ENCODE results near the gene DIABLO. TPM values are rescaled to one million over a fixed set of nuclear protein-coding genes. Genes with fewer than 3 reads are reported as not detected.
"Not testable (repeated sequence)": the region's sequence is repeated elsewhere in the genome, so short reads cannot be mapped to it uniquely, and the experiment has no call there.

DIABLO gene
- total and polyA plus RNA-seq, 12 donors: 40.2 to 100 (median 51.9) TPM

DNA sequence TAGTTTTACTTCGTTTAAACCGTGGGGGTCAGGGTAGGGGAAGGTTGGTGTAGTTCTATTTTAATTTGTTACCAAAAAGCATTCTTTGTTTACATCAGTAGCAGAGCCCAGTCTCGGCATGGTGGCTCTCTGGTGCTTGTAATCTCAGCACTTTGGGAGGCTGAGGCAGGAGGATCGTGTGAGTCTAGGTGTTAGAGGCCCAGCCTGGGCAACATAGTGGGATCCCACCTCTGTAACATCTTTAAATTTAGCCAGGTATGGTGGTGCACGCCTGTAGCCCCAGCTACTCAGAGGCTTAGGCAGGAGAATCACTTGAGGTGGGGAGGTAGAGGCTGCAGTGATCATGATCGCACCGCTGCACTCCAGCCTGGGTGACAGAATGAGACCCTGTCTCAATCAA, 40.8 kb downstream of the DIABLO start:
- Histone ChIP-seq H3K4me1 (replicated peaks in 1 of 2) (no peaks in the 10 kb centered on the region), H3K27me3 (no peaks in the 10 kb centered on the region), H3K36me3 (replicated peaks in 1 of 2) (no peaks in the 10 kb centered on the region), H3K9me3 (replicated peaks in 1 of 3) (no peaks in the 10 kb centered on the region), H3K4me3 (no peak overlapping the region), H3K27ac (no peak overlapping the region)
- intact Hi-C loops (cut with DNase I): loop anchor here in 1 of 2 donors (10.0 kb wide), 1 partner anchor 130 kb away; no protein-coding TSS in a partner anchor
- no peak for DNase-seq
- TF ChIP-seq POLR2A (IDR thresholded peaks at IDR 0.05): no peak
- TF ChIP-seq, protein P1, sequence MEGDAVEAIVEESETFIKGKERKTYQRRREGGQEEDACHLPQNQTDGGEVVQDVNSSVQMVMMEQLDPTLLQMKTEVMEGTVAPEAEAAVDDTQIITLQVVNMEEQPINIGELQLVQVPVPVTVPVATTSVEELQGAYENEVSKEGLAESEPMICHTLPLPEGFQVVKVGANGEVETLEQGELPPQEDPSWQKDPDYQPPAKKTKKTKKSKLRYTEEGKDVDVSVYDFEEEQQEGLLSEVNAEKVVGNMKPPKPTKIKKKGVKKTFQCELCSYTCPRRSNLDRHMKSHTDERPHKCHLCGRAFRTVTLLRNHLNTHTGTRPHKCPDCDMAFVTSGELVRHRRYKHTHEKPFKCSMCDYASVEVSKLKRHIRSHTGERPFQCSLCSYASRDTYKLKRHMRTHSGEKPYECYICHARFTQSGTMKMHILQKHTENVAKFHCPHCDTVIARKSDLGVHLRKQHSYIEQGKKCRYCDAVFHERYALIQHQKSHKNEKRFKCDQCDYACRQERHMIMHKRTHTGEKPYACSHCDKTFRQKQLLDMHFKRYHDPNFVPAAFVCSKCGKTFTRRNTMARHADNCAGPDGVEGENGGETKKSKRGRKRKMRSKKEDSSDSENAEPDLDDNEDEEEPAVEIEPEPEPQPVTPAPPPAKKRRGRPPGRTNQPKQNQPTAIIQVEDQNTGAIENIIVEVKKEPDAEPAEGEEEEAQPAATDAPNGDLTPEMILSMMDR (IDR thresholded peaks at IDR 0.05): no peak
- 92 to 95% (median 94%) methylated on average over 5 to 7 of the region's 7 CpGs for WGBS, 4 donors

DNA sequence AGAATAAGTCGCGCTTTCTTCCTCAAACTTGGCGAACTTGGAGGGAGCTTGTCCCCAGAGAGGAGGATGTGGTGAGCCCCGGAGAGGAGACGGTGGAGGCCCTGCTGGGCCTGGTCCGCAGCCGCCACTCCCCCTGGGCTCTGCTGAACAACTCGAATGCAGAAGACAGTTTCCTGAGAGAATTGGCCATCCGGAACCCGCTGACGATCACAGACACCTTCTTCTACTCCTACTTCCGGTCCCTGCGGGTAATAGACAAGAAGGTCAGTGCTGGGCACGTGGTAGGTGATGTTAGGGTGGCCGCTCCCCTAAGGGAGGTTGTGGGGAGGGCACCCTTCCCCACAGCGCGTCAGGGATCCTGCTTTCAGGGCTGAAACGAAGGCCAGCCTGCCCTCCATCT, 41.3 kb downstream of the DIABLO start:
- H3K4me3 ChIP-seq: no peak overlapping the region
- no peak for DNase-seq
- no peak overlapping the region for H3K27ac ChIP-seq
- no peaks in the 10 kb centered on the region for H3K9me3 ChIP-seq (replicated peaks in 1 of 3)
- no peaks in the 10 kb centered on the region for H3K36me3 ChIP-seq (replicated peaks in 1 of 2)
- H3K4me1 ChIP-seq (replicated peaks in 1 of 2): no peaks in the 10 kb centered on the region
- WGBS, 4 donors: 68 to 86% (median 81%) methylated on average over 9 to 18 of the region's 18 CpGs
- intact Hi-C loops (cut with DNase I): loop anchor here in 1 of 2 donors (10.0 kb wide), 1 partner anchor 130 kb away; no protein-coding TSS in a partner anchor
- TF ChIP-seq, protein P1 (IDR thresholded peaks at IDR 0.05): no peak
- TF ChIP-seq POLR2A (IDR thresholded peaks at IDR 0.05): no peak
- no peaks in the 10 kb centered on the region for H3K27me3 ChIP-seq

DNA sequence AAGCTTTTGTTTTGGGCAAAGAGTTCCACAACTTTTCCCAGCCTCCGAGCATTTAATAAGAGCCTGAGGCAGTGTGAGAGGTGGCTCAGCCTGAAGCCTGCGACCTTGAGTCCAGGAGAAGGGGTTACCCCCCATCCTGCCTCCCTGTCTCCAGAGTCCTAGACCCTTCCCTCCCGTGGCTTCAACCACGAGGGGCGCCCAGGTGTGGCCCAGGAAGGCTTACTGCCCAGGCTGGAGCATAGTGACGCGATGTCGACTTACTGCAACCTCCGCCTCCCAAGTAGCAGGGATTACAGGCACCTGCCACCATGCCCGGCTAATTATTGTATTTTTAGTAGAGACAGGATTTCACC, 42.3 kb downstream of the DIABLO start:
- Histone ChIP-seq H3K36me3 (replicated peaks in 1 of 2) (no peaks in the 10 kb centered on the region), H3K4me3 (peak overlapping the region in 2 of 4 donors; percentile 65 to 82), H3K27ac (no peak overlapping the region), H3K9me3 (replicated peaks in 1 of 3) (no peaks in the 10 kb centered on the region), H3K4me1 (replicated peaks in 1 of 2) (no peaks in the 10 kb centered on the region), H3K27me3 (no peaks in the 10 kb centered on the region)
- no peak for DNase-seq
- no peak for TF ChIP-seq POLR2A (IDR thresholded peaks at IDR 0.05)
- TF ChIP-seq, protein P1 (IDR thresholded peaks at IDR 0.05): no peak
- WGBS, 4 donors: 71 to 97% (median 81%) methylated on average over 1 to 10 of the region's 10 CpGs
- intact Hi-C loops (cut with DNase I): loop anchor here in 1 of 2 donors (10.0 kb wide), 1 partner anchor 129 kb away; no protein-coding TSS in a partner anchor

DNA sequence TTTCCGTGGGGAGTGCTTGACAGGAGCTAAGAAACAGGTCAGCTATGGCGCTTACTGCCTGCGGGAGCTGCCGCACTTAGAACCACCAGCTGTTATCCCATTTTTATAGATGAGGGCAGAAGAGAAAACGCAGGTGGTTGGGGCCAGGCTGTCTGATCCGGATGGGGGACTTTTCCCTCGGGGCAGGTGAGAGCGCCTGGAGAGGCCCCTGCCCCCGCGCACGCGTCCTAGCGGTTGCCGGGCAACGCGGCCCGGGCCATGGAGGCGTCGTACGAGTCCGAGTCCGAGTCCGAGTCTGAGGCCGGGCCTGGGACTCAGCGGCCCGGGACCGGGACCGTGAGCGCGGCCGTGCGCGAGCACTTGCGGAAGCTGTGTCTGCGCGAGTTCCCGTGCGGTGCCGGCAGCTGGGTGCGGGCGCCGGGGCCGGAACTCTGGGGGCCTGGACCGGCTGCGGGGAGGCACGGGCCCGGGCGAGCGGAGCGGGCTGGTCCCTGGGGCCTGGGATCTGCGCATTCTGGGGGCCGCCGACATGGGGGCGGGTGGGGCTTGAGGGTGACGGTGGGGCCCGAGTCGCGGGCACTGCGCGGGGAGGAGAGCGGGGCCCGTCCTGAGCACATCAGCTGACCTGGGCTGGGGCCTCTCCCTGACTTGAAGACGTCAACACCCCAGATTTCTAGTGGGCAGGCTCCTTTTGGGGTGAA, 42.8 kb downstream of the DIABLO start, which contains the start of gene LRRC43:
LRRC43 (plus strand) TSS at position 237 of the 701 bp plus-strand sequence; CDS start at position 259, 22 bp downstream.
- Histone ChIP-seq H3K36me3 (replicated peaks in 1 of 2) (no peaks in the 10 kb centered on the region), H3K4me3 (peak within 1 kb of the TSS in 3 of 4 donors; percentile 33 to 82 (median 65)), H3K27me3 (no peaks in the 10 kb centered on the region), H3K27ac (no peak within 1 kb of the TSS), H3K9me3 (replicated peaks in 1 of 3) (no peaks in the 10 kb centered on the region), H3K4me1 (replicated peaks in 1 of 2) (no peaks in the 10 kb centered on the region)
- intact Hi-C loops (cut with DNase I): loop anchor here in 1 of 2 donors (10.0 kb wide), 1 partner anchor 128 kb away; no protein-coding TSS in a partner anchor
- TF ChIP-seq, protein P1 (IDR thresholded peaks at IDR 0.05): no peak
- TF ChIP-seq POLR2A (IDR thresholded peaks at IDR 0.05): no peak
- peak in 6 of 7 donors; percentile 31 to 68 (median 45) for DNase-seq
- WGBS, 4 donors: 1 to 4% (median 2%) methylated on average over 13 to 63 of the region's 63 CpGs

DNA sequence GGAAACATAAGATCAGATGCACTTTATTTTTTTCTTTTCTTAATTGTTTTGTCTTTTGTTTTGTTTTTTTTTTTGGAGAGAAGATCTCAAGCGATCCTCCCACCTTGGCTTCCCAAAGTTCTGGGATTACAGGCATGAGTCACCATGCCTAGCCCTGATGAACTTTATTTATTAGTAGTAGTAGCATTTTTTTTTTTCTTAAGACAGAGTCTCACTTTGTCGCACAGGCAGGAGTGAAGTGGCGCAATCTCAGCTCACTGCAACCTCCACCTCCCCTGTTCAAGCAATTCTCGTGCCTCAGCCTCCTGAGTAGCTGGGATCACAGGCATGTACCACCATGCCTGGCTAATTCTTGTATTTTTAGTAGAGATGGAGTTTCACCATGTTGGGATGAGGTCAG, 49.4 kb downstream of the DIABLO start:
- H3K27me3 ChIP-seq; H3K36me3 ChIP-seq (replicated peaks in 1 of 2); DNase-seq; intact Hi-C loops (cut with DNase I); H3K27ac ChIP-seq; H3K9me3 ChIP-seq (replicated peaks in 1 of 3); H3K4me1 ChIP-seq (replicated peaks in 1 of 2); H3K4me3 ChIP-seq: not testable (repeated sequence)
- WGBS, 4 donors: 74 to 81% (median 77%) methylated on average over 4 of the region's 4 CpGs
